Thoracic aorta (tissue), 2 donors: ENCODE data around the gene NCKAP5L. TPM values are rescaled to one million over a fixed set of nuclear protein-coding genes. Genes with fewer than 3 reads are reported as not detected.

Experiments used
- ATAC-seq: fragments of 150-250 bp; one replicate; pipeline ENCODE4 v1.8.0; 2017; ENCODE audit warnings: low read depth; ENCODE audit not compliant: insufficient number of reproducible peaks, low FRiP score
- DNase-seq: peaks from one replicate; pipeline ENCODE4 v3.0.0-alpha.2; 2020; ENCODE audit warnings: low spot score
- H3K27ac ChIP-seq, 2 donors: fragments of 200-600 bp; sonication (generic); 1 replicate in 1 of 2; 2 replicates in 1 of 2; pipeline ENCODE4 v1.5.1; 2016; ENCODE audit warnings: mild to moderate bottlenecking in 2 of 2, moderate library complexity in 2 of 2
- H3K27me3 ChIP-seq: fragments of 200-600 bp; sonication (generic); replicated peaks from 2 replicates; pipeline ENCODE4 v1.6.0; 2016; ENCODE audit warnings: mild to moderate bottlenecking; ENCODE audit not compliant: insufficient read depth
- H3K36me3 ChIP-seq: fragments of 200-600 bp; sonication (generic); one replicate; pipeline ENCODE4 v1.5.1; 2016
- H3K4me1 ChIP-seq, 2 donors: fragments of 200-600 bp; sonication (generic); 1 replicate in 1 of 2; 2 replicates in 1 of 2; pipeline versions ENCODE4 v1.5.1 to v1.6.0; 2016; ENCODE audit warnings: low read depth in 2 of 2, mild to moderate bottlenecking in 1 of 2; ENCODE audit not compliant: control insufficient read depth in 1 of 2
- H3K4me3 ChIP-seq: fragments of 200-600 bp; sonication (generic); 2 replicates; pipeline ENCODE4 v1.5.1; 2016; ENCODE audit warnings: mild to moderate bottlenecking
- H3K9me3 ChIP-seq: fragments of 200-600 bp; sonication (generic); 2 replicates; pipeline ENCODE4 v1.5.1; 2016
- CTCF ChIP-seq: fragments of 200-600 bp; sonication (generic); IDR thresholded peaks from one replicate; pipeline ENCODE4 v1.5.1; 2019; ENCODE audit warnings: antibody characterized with exemption
- total RNA-seq, 2 donors: library from RNA; depleted of rRNA; stranded (reverse); fragments of >200 nt; gene quantifications; one replicate each; pipeline versions ENCODE4 v1.1.0 to v1.2.3, GENCODE V29; 2016

Gene NCKAP5L
- total RNA-seq, 2 donors from 2014 or later, result 34.9 to 38.0 TPM

- peaks cover 12% of the 10 kb centered on the region for H3K36me3 ChIP-seq
- H3K4me3 ChIP-seq, result no peak overlapping the region
- DNase-seq (no peak), ATAC-seq (no peak)
- TF ChIP-seq CTCF, result no peak
- H3K9me3 ChIP-seq, result no peaks in the 10 kb centered on the region
- H3K4me1 ChIP-seq, result no peaks in the 10 kb centered on the region
- H3K27me3 ChIP-seq, result no peaks in the 10 kb centered on the region
- no peak overlapping the region for H3K27ac ChIP-seq
Observed at GRCh38 chr12:49767333-49767732, 60.9 kb downstream of the NCKAP5L start.

DNA sequence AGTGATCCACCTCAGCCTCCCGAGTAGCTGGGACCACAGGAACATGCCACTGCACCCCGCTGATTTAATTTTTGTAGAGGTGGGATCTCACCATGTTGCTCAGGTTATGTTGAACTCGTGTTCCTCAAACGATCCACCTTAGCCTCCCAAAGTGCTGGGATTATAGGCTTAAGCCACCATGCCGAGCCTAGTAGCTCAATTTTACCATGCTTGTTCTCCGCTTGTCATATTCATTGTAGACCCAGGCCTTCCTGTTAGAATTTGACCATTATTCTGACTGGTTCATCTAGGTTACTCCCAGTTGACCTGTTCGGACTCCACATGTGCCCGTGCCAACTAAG is 62.1 kb downstream of the NCKAP5L start:
- H3K36me3 ChIP-seq, result peaks cover 25% of the 10 kb centered on the region
- no peak overlapping the region for H3K27ac ChIP-seq
- no peaks in the 10 kb centered on the region for H3K4me1 ChIP-seq
- no peaks in the 10 kb centered on the region for H3K9me3 ChIP-seq
- H3K27me3 ChIP-seq, result no peaks in the 10 kb centered on the region
- ATAC-seq (no peak), DNase-seq (no peak)
- H3K4me3 ChIP-seq, result no peak overlapping the region
- no peak for TF ChIP-seq CTCF

- DNase-seq (no peak), ATAC-seq (no peak)
- no peak overlapping the region for H3K4me3 ChIP-seq
- TF ChIP-seq CTCF, result no peak
- no peak overlapping the region for H3K27ac ChIP-seq
- H3K9me3 ChIP-seq, result no peaks in the 10 kb centered on the region
- peaks cover 45% of the 10 kb centered on the region for H3K36me3 ChIP-seq
- H3K4me1 ChIP-seq, result no peaks in the 10 kb centered on the region
- no peaks in the 10 kb centered on the region for H3K27me3 ChIP-seq
Observed at GRCh38 chr12:49764126-49764525, 64.1 kb downstream of the NCKAP5L start.

GRCh38 chr12:49763006-49763591 is 65.1 kb downstream of the NCKAP5L start:
- H3K9me3 ChIP-seq, result no peaks in the 10 kb centered on the region
- H3K27ac ChIP-seq, result no peak overlapping the region
- H3K36me3 ChIP-seq, result peaks cover 55% of the 10 kb centered on the region
- TF ChIP-seq CTCF, result peak; percentile 51
- H3K4me1 ChIP-seq, result no peaks in the 10 kb centered on the region
- ATAC-seq, result no peak
- no peaks in the 10 kb centered on the region for H3K27me3 ChIP-seq
- DNase-seq, result peak; percentile 47
- H3K4me3 ChIP-seq, result no peak overlapping the region

DNA sequence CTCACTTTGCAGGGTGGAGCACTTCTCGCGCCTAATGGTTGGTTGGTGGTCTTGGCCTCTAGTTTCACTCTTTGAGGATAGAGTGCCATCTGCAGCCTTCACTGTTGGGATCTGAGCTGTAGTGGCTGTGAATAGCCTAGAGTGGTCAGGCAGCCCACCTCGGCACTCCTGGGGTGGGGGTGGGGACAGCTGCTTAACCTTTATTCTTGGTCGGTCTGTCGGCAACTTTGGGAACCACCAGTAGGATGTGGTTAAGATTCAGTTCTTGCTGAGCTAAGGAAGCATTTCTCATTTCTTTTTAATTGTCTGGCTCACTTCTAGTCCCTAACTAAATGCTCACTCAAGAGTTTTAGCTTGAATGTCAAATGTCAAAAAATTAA is 65.8 kb downstream of the NCKAP5L start:
- no peak for TF ChIP-seq CTCF
- Histone ChIP-seq H3K27me3 (no peaks in the 10 kb centered on the region), H3K36me3 (peaks cover 61% of the 10 kb centered on the region), H3K4me3 (no peak overlapping the region), H3K4me1 (no peaks in the 10 kb centered on the region), H3K27ac (no peak overlapping the region), H3K9me3 (no peaks in the 10 kb centered on the region)
- no peak for DNase-seq
- ATAC-seq, result no peak
